A673 (cell line): ENCODE measurements around the gene DUS3L. TPM values are rescaled to one million over a fixed set of nuclear protein-coding genes. Genes with fewer than 3 reads are reported as not detected.
A peak's percentile ranks its signal among the peaks of the same experiment; 100 is the strongest.

Source experiments
- BruUV-seq: library from RNA; stranded (reverse); fragments of 400-500 nt; replicated peaks from 2 replicates; lab custom pipeline; 2021; lab: Mats Ljungman, UMichigan
- CTCF ChIA-PET: fragments of 300-600 bp; sonication (Branson Sonifier 250); formaldehyde crosslinking; loops from one replicate; lab custom pipeline; 2022; ENCODE audit warnings: antibody characterized with exemption; lab: Charles Lee
- POLR2A ChIA-PET: fragments of 300-600 bp; sonication (Branson Sonifier 250); formaldehyde crosslinking; loops from one replicate; lab custom pipeline; 2022; ENCODE audit warnings: antibody characterized with exemption; ENCODE audit not compliant: low non-redundant PET; lab: Charles Lee
- DNase-seq: peaks from one replicate; pipeline ENCODE4 v3.0.0-alpha.2; 2015; ENCODE audit warnings: low spot score
- H3K27ac ChIP-seq: fragments of 200-600 bp; sonication (generic); 2 replicates; pipeline ENCODE4 v1.5.1; 2016; ENCODE audit warnings: mixed run types, low read depth, mild to moderate bottlenecking, mixed read lengths, antibody characterized with exemption, low read length; ENCODE audit not compliant: poor library complexity, severe bottlenecking
- H3K27me3 ChIP-seq: fragments of 200-600 bp; sonication (generic); replicated peaks from 2 replicates; pipeline ENCODE4 v1.6.1; 2017; ENCODE audit warnings: mixed run types, low read depth, mild to moderate bottlenecking, mixed read lengths, antibody characterized with exemption, low read length; ENCODE audit not compliant: insufficient read depth, poor library complexity
- H3K36me3 ChIP-seq: fragments of 200-600 bp; sonication (generic); 2 replicates; pipeline ENCODE4 v1.6.1; 2016; ENCODE audit warnings: mixed run types, mild to moderate bottlenecking, mixed read lengths, antibody characterized with exemption, low read length; ENCODE audit not compliant: insufficient read depth, poor library complexity, severe bottlenecking
- H3K4me1 ChIP-seq: fragments of 200-600 bp; sonication (generic); 2 replicates; pipeline ENCODE4 v1.6.1; 2017; ENCODE audit warnings: mixed run types, mild to moderate bottlenecking, mixed read lengths, antibody characterized with exemption, low read length; ENCODE audit not compliant: insufficient read depth, poor library complexity, severe bottlenecking
- H3K4me3 ChIP-seq: fragments of 200-600 bp; sonication (generic); 2 replicates; pipeline ENCODE4 v1.5.1; 2016; ENCODE audit warnings: low read depth, mixed run types, mild to moderate bottlenecking, mixed read lengths, low read length; ENCODE audit not compliant: poor library complexity, severe bottlenecking
- H3K9me3 ChIP-seq: fragments of 200-600 bp; sonication (generic); 2 replicates; pipeline ENCODE4 v1.6.1; 2016; ENCODE audit warnings: mixed run types, low read depth, mild to moderate bottlenecking, mixed read lengths, antibody characterized with exemption, low read length; ENCODE audit not compliant: poor library complexity, severe bottlenecking
- CTCF ChIP-seq: fragments of 300-800, 200-600 bp; sonication (generic); conservative IDR thresholded peaks from 2 replicates; pipeline ENCODE4 v1.5.1; 2017; ENCODE audit warnings: low read depth, mild to moderate bottlenecking, antibody characterized with exemption, low read length, moderate library complexity, mixed read lengths
- EZH2 ChIP-seq: fragments of 200-600 bp; sonication (generic); IDR thresholded peaks from 2 replicates; pipeline ENCODE4 v1.6.1; 2017; ENCODE audit warnings: borderline replicate concordance, low read depth, mild to moderate bottlenecking, mixed read lengths, antibody characterized with exemption, low read length; ENCODE audit not compliant: poor library complexity, severe bottlenecking
- intact Hi-C: fragments of 100-400 bp; cut with micrococcal nuclease; formaldehyde crosslinking; loops from one replicate; pipeline ENCODE4 v1.10.0; 2022; ENCODE audit not compliant: unreplicated experiment
- total RNA-seq: library from RNA; stranded (reverse); gene quantifications from 2 replicates; pipeline ENCODE4 v1.2.3, GENCODE V29; 2021

Gene DUS3L
- total RNA-seq, 1 experiment from 2014 or later = 85.3 TPM

- Histone ChIP-seq H3K27me3 (no peaks in the 10 kb centered on the region), H3K36me3 (no peaks in the 10 kb centered on the region), H3K9me3 (no peaks in the 10 kb centered on the region), H3K4me3 (no peak overlapping the region), H3K4me1 (peaks cover 4% of the 10 kb centered on the region), H3K27ac (no peak overlapping the region)
- CTCF ChIA-PET = no interaction called here
- no peak for DNase-seq
- BruUV-seq = no TSS peak
- POLR2A ChIA-PET = no interaction called here
- intact Hi-C loops = no loop called here
- TF ChIP-seq CTCF (no peak), EZH2 (no peak)
Observed at GRCh38 chr19:5778402-5778801, 12.6 kb downstream of the DUS3L start.

- H3K4me3 ChIP-seq = no peak overlapping the region
- peaks cover 5% of the 10 kb centered on the region for H3K4me1 ChIP-seq
- no peaks in the 10 kb centered on the region for H3K9me3 ChIP-seq
- ChIA-PET POLR2A (no interaction called here), CTCF (no interaction called here)
- intact Hi-C loops = no loop called here
- no peaks in the 10 kb centered on the region for H3K36me3 ChIP-seq
- no peaks in the 10 kb centered on the region for H3K27me3 ChIP-seq
- no peak overlapping the region for H3K27ac ChIP-seq
- peak; percentile 31 for DNase-seq
- no TSS peak for BruUV-seq
- TF ChIP-seq CTCF = no peak
- TF ChIP-seq EZH2 = no peak
Observed at GRCh38 chr19:5775668-5776309, 15.2 kb downstream of the DUS3L start.

GRCh38 chr19:5774921-5775320 lies 16.0 kb downstream of the DUS3L start:
- intact Hi-C loops = no loop called here
- Histone ChIP-seq H3K27me3 (no peaks in the 10 kb centered on the region), H3K9me3 (no peaks in the 10 kb centered on the region), H3K27ac (no peak overlapping the region), H3K4me3 (no peak overlapping the region), H3K4me1 (peaks cover 5% of the 10 kb centered on the region), H3K36me3 (no peaks in the 10 kb centered on the region)
- ChIA-PET CTCF (interaction anchor here (1.2 kb wide), 1 partner anchor 247 kb away, joined by 4 read pairs; no protein-coding TSS in a partner anchor), POLR2A (no interaction called here)
- no TSS peak for BruUV-seq
- DNase-seq = no peak
- TF ChIP-seq CTCF (no peak), EZH2 (no peak)
